ENCODE measurements around the gene SBF1.

- TF ChIP-seq CTCF (IDR thresholded peaks at IDR 0.05; ENCODE audit: low read length) (no peak), EZH2 (IDR thresholded peaks at IDR 0.05; ENCODE audit: borderline replicate concordance, low read length) (no peak)
Observed at GRCh38 chr22:50400406-50400805, 74.4 kb downstream of the SBF1 start.
